Natural killer cell (primary cell): Measurements from ENCODE around the gene C6orf141. TPM values are rescaled to one million over a fixed set of nuclear protein-coding genes. Genes with fewer than 3 reads are reported as not detected.

Source experiments
- ATAC-seq, 3 donors: fragments of 150-1000 bp in 2 of 3; fragments of 200-7000 bp in 1 of 3; cut with Tn5 transposase; 1 replicate in 1 of 3; 2 replicates in 2 of 3; pipeline ENCODE4 v1.10.0; 2021; ENCODE audit warnings: mild to moderate bottlenecking in 2 of 3, moderate library complexity in 2 of 3
- DNase-seq, 2 donors: peaks; one replicate each; pipeline versions ENCODE4 v3.0.0 to v3.0.0-alpha.2; 2013 to 2021; ENCODE audit warnings: mixed read lengths in 1 of 2
- H3K27ac ChIP-seq: one replicate; pipeline ENCODE4 v1.5.1; 2013; ENCODE audit warnings: mild to moderate bottlenecking, low read length
- H3K27me3 ChIP-seq: one replicate; pipeline ENCODE4 v1.6.1; 2013; ENCODE audit warnings: low read length; ENCODE audit not compliant: control insufficient read depth, insufficient read depth
- H3K36me3 ChIP-seq: one replicate; pipeline ENCODE4 v1.6.1; 2013; ENCODE audit warnings: low read length; ENCODE audit not compliant: control insufficient read depth, insufficient read depth
- H3K4me1 ChIP-seq: one replicate; pipeline ENCODE4 v1.6.1; 2013; ENCODE audit warnings: low read length; ENCODE audit not compliant: control insufficient read depth, insufficient read depth
- H3K4me3 ChIP-seq: one replicate; pipeline ENCODE4 v1.5.1; 2013; ENCODE audit warnings: low read length
- H3K9me3 ChIP-seq: one replicate; pipeline ENCODE4 v1.6.1; 2013; ENCODE audit warnings: low read length; ENCODE audit not compliant: control insufficient read depth, insufficient read depth
- H3K27ac Mint-ChIP-seq, 2 donors: one replicate each; pipeline ENCODE4 v1.8.0; 2022; ENCODE audit warnings: mild to moderate bottlenecking in 2 of 2, mixed read lengths in 2 of 2, moderate library complexity in 1 of 2
- H3K27me3 Mint-ChIP-seq, 2 donors: one replicate each; pipeline ENCODE4 v1.8.0; 2022; ENCODE audit warnings: low read depth in 2 of 2, mixed read lengths in 2 of 2
- H3K36me3 Mint-ChIP-seq: one replicate; pipeline ENCODE4 v1.8.0; 2022; ENCODE audit warnings: mixed read lengths
- H3K4me1 Mint-ChIP-seq, 2 donors: one replicate each; pipeline ENCODE4 v1.8.0; 2022; ENCODE audit warnings: mixed read lengths in 2 of 2
- H3K4me3 Mint-ChIP-seq: one replicate; pipeline ENCODE4 v1.8.0; 2022; ENCODE audit warnings: mild to moderate bottlenecking, moderate library complexity, mixed read lengths
- H3K9me3 Mint-ChIP-seq, 2 donors: one replicate each; pipeline ENCODE4 v1.8.0; 2022; ENCODE audit warnings: mixed read lengths in 2 of 2
- WGBS: methylation state at CpG from one replicate; pipeline ENCODE4 v1.1.7; 2013; ENCODE audit warnings: missing lambda C conversion rate; ENCODE audit not compliant: insufficient coverage; 5-methylcytosine and 5-hydroxymethylcytosine counted together
- intact Hi-C: fragments of 100-400 bp; cut with micrococcal nuclease; formaldehyde crosslinking; loops from one replicate; pipeline ENCODE4 v1.14.2; 2022
- total RNA-seq, 4 donors: library from RNA; stranded (reverse); fragments of 120-200 nt in 1 of 4; gene quantifications; one replicate each; pipeline versions ENCODE4 v1.2.3 to v1.2.4, GENCODE V29; 2013 to 2022
- TF ChIP-seq, protein P1 (sequence below): fragments of 200-600 bp; IDR thresholded peaks from one replicate; pipeline ENCODE4 v1.8.0; 2022; ENCODE audit warnings: antibody characterized with exemption

C6orf141 gene
- total RNA-seq, 3 donors from 2014 or later (not counting 1 experiment from before 2014, with no cell fraction given) = not detected

DNA sequence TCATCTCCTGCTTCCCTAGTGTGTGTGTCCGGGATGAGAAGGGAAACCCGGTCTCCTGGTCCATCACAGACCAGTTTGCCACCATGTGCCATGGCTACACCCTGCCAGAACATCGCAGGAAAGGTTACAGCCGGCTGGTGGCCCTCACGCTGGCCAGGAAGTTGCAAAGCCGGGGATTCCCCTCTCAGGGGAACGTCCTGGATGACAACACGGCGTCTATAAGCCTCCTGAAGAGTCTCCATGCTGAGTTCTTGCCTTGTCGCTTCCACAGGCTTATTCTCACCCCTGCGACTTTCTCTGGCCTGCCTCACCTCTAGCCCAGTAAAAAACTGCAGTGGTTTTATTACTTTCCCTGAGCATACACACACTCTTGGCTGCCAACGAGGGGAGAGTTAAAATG, 23.9 kb upstream of the C6orf141 start:
- H3K36me3 Mint-ChIP-seq = no peaks in the 10 kb centered on the region
- Histone ChIP-seq H3K36me3 (no peaks in the 10 kb centered on the region), H3K4me1 (no peaks in the 10 kb centered on the region), H3K27ac (no peak overlapping the region), H3K9me3 (no peaks in the 10 kb centered on the region), H3K4me3 (no peak overlapping the region), H3K27me3 (peaks cover 2% of the 10 kb centered on the region)
- H3K27me3 Mint-ChIP-seq = no peaks in the 10 kb centered on the region
- H3K4me1 Mint-ChIP-seq = no peaks in the 10 kb centered on the region
- no peaks in the 10 kb centered on the region for H3K9me3 Mint-ChIP-seq
- no peak overlapping the region for H3K27ac Mint-ChIP-seq
- WGBS = 81% methylated on average over 12 of the region's 12 CpGs
- intact Hi-C loops = no loop called here
- no peak for DNase-seq
- ATAC-seq = no peak
- H3K4me3 Mint-ChIP-seq = no peak overlapping the region
- TF ChIP-seq, protein P1, sequence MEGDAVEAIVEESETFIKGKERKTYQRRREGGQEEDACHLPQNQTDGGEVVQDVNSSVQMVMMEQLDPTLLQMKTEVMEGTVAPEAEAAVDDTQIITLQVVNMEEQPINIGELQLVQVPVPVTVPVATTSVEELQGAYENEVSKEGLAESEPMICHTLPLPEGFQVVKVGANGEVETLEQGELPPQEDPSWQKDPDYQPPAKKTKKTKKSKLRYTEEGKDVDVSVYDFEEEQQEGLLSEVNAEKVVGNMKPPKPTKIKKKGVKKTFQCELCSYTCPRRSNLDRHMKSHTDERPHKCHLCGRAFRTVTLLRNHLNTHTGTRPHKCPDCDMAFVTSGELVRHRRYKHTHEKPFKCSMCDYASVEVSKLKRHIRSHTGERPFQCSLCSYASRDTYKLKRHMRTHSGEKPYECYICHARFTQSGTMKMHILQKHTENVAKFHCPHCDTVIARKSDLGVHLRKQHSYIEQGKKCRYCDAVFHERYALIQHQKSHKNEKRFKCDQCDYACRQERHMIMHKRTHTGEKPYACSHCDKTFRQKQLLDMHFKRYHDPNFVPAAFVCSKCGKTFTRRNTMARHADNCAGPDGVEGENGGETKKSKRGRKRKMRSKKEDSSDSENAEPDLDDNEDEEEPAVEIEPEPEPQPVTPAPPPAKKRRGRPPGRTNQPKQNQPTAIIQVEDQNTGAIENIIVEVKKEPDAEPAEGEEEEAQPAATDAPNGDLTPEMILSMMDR = no peak

DNA sequence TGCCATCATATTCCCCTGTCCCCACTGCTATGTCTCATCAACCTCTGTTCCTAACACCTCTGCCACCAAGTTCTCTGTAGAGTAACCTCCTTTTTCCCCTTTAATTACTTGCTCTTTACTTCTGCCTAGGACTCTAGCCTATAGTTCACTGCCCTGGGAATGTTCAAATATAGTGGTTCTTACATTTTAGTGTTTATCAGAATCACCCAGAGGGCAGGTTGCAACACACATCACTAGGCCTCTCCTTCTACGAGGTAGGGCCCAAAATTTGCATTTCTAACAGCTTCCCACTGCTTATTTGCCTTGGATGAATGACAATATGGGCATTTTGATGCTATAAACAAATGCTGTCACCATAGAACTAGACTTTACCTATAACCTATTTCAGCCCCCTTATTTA, 23.1 kb upstream of the C6orf141 start:
- Mint-ChIP-seq H3K4me1 (no peaks in the 10 kb centered on the region), H3K4me3 (no peak overlapping the region), H3K27me3 (no peaks in the 10 kb centered on the region), H3K36me3 (no peaks in the 10 kb centered on the region), H3K27ac (no peak overlapping the region), H3K9me3 (no peaks in the 10 kb centered on the region)
- Histone ChIP-seq H3K27me3 (no peaks in the 10 kb centered on the region), H3K9me3 (no peaks in the 10 kb centered on the region), H3K36me3 (no peaks in the 10 kb centered on the region), H3K4me3 (no peak overlapping the region), H3K27ac (no peak overlapping the region), H3K4me1 (no peaks in the 10 kb centered on the region)
- TF ChIP-seq, protein P1 = no peak
- ATAC-seq = no peak
- DNase-seq = no peak
- WGBS = 80% methylated on average over 1 of the region's 1 CpG
- intact Hi-C loops = no loop called here

DNA sequence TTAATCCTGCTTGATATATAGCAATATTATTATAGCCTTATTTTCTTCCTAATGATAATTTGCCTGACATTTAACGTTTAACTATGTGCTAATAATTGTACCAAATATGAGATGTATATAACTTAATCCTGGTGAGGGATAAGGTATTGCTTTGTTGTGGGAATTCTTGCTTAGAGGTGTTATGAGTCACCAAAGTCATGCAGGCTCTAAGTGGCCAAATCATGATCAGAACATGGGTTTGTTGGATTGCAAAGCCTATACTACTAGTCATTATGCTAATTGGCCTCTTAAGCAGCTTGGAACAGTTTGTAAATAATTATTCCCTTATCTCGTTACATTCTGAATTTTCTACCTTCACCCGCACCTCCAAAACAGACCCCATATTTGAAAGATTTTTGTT, 21.9 kb upstream of the C6orf141 start:
- ATAC-seq = no peak
- no peaks in the 10 kb centered on the region for H3K36me3 ChIP-seq
- H3K27me3 Mint-ChIP-seq = no peaks in the 10 kb centered on the region
- H3K4me3 Mint-ChIP-seq = no peak overlapping the region
- no peaks in the 10 kb centered on the region for H3K9me3 Mint-ChIP-seq
- no peak overlapping the region for H3K27ac ChIP-seq
- intact Hi-C loops = no loop called here
- DNase-seq = no peak
- no peaks in the 10 kb centered on the region for H3K4me1 ChIP-seq
- TF ChIP-seq, protein P1 = no peak
- H3K36me3 Mint-ChIP-seq = no peaks in the 10 kb centered on the region
- no peak overlapping the region for H3K4me3 ChIP-seq
- H3K4me1 Mint-ChIP-seq = no peaks in the 10 kb centered on the region
- WGBS = 97% methylated on average over 2 of the region's 3 CpGs
- H3K27me3 ChIP-seq = no peaks in the 10 kb centered on the region
- H3K27ac Mint-ChIP-seq = no peak overlapping the region
- no peaks in the 10 kb centered on the region for H3K9me3 ChIP-seq

DNA sequence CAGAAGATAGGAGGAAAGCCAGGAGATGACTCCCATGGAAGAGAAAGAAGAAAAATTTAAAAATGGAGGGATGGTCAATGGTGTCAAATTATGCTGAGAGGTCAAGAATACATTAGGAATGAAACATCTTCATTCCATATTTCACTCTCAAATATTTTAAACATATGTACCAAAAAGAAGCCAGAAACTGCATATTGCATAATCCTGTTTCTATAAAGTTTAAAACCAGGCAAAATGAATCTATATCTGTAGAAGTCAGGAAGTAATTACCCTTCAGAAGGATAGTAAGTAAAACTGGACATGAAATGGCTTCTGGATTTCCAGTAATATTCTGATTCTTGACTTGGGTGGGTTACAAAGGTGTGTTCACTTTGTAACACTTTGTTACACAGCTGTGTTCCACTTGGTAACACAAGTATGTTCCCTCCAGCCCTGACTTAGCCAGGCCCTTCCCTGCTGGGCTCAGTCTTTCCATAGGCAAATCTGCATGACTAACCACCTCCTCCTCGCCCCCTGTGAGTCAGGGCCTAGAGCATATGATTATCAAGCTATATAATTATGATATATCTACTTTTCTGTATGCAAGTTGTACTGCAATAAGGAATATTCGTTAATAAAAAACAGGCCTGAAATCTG, 20.2 kb upstream of the C6orf141 start:
- ATAC-seq (no peak), DNase-seq (no peak)
- Histone ChIP-seq H3K9me3 (no peaks in the 10 kb centered on the region), H3K36me3 (no peaks in the 10 kb centered on the region), H3K27ac (no peak overlapping the region), H3K27me3 (no peaks in the 10 kb centered on the region), H3K4me1 (no peaks in the 10 kb centered on the region), H3K4me3 (no peak overlapping the region)
- intact Hi-C loops = loop anchor here (10.0 kb wide), 1 partner anchor 305 kb away; no protein-coding TSS in a partner anchor
- Mint-ChIP-seq H3K27ac (no peak overlapping the region), H3K36me3 (no peaks in the 10 kb centered on the region), H3K4me3 (no peak overlapping the region), H3K9me3 (no peaks in the 10 kb centered on the region), H3K4me1 (no peaks in the 10 kb centered on the region), H3K27me3 (no peaks in the 10 kb centered on the region)
- WGBS = no CpG with 5 or more reads among the region's 2 CpGs
- TF ChIP-seq, protein P1 = no peak
